ENCODE data around the gene FBL. TPM values are rescaled to one million over a fixed set of nuclear protein-coding genes. Genes with fewer than 3 reads are reported as not detected.

FBL gene
- total and polyA plus RNA-seq, 10 of the 15 experiments (the other 5 are each of a cell fraction or from before 2014, with no cell fraction given): 156 to 1,083 (median 478) TPM

DNA sequence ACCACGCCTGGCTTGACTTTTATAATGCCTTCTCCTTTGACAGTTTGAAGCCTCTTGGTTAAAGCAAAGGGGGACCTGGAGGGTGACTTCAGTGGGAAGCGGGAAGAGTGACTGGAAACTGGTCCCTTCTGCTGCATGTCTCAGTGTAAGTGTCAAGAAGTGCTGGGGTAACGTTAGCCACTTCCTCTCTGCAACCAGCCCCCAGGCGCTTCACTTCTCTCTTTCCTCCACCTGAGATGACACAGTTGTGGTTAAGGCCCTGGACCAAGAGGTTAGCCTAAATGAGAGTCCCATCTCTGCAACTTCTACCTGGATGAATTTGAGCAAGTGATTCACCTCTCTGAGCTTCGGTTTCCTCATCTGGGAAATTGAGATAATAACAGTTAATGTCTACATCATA is 51.2 kb downstream of the FBL start:
- Histone ChIP-seq H2AFZ (ENCODE audit: control insufficient read depth, low read depth, low read length) (peak overlapping the region; percentile 53; the same call in 1 of the 2 replicates), H3K36me3 (ENCODE audit: control insufficient read depth in 2 of 2, insufficient read depth in 2 of 2, low read length in 1 of 2) (no peaks in the 10 kb centered on the region), H3K27me3 (replicated peaks in 1 of 2; ENCODE audit: control insufficient read depth in 2 of 2, insufficient read depth in 2 of 2, low read length in 1 of 2) (no peaks in the 10 kb centered on the region), H3K9me3 (replicated peaks; ENCODE audit: control insufficient read depth, insufficient read depth, low read length) (no peaks in the 10 kb centered on the region), H4K20me1 (ENCODE audit: control insufficient read depth, insufficient read depth) (no peaks in the 10 kb centered on the region), H3K4me3 (no peak overlapping the region), H3K4me1 (ENCODE audit: control insufficient read depth, insufficient read depth, low read length) (peaks cover 16% of the 10 kb centered on the region), H3K27ac (ENCODE audit: control insufficient read depth, insufficient read depth) (no peak overlapping the region), H3K9ac (ENCODE audit: control insufficient read depth, insufficient read depth, low read length) (no peak overlapping the region), H3K79me2 (ENCODE audit: control insufficient read depth, insufficient read depth, low read length) (no peaks in the 10 kb centered on the region), H3K4me2 (ENCODE audit: control insufficient read depth, insufficient read depth) (peak overlapping the region; percentile 62; the same call in 1 of the 2 replicates)
- POLR2A ChIA-PET: interaction anchor here (0.7 to 2.8 kb wide), 5 partner anchors 12 to 119 kb away, joined by 3 to 14 read pairs (median 8); partner anchors contain the start of gene FBL
- no TSS peak for BruUV-seq (replicated peaks)
- WGBS (ENCODE audit: insufficient coverage, insufficient replicate concordance, low lambda C conversion rate, missing lambda C conversion rate): 0% methylated on average over 5 of the region's 5 CpGs
- DNase-seq (ENCODE audit: low read depth, low spot score): peak; percentile 45
- intact Hi-C loops (cut with micrococcal nuclease; ENCODE audit: unreplicated experiment) (no loop called here), in situ Hi-C loops (cut with MboI) (no loop called here)
- CTCF ChIA-PET: interaction anchor here (0.6 to 9.2 kb wide), 8 partner anchors 8 to 121 kb away, joined by 3 to 466 read pairs (median 6); partner anchors contain the start of genes DYRK1B and FBL
- SMC1A ChIA-PET (ENCODE audit: uncharacterized antibody, unreplicated experiment): interaction anchor here (1.1 to 12.2 kb wide), 8 partner anchors 20 to 176 kb away, joined by 3 to 309 read pairs (median 8); partner anchors contain the start of genes DYRK1B, FBL and PSMC4
- peak; percentile 86 for FAIRE-seq
- ATAC-seq: peak; percentile 81
- RAD21 ChIA-PET (ENCODE audit: unreplicated experiment): interaction anchor here (0.7 to 7.6 kb wide), 5 partner anchors 24 to 1506 kb away, joined by 3 to 271 read pairs (median 11); partner anchors contain the start of genes DYRK1B, FBL and PSMC4
- peak in 1 of 2 experiments; percentile 31; a peak in 1 of 3 replicates for TF ChIP-seq EGR1 (IDR thresholded peaks at IDR 0.05; ENCODE audit: borderline replicate concordance in 1 of 2, low read depth in 2 of 2, low read length in 2 of 2)
- 0 out of 2 replicates have a peak, but pooled peaks have one; percentile 50 for TF ChIP-seq NBN (IDR thresholded peaks at IDR 0.05)
- TF ChIP-seq, protein P1, sequence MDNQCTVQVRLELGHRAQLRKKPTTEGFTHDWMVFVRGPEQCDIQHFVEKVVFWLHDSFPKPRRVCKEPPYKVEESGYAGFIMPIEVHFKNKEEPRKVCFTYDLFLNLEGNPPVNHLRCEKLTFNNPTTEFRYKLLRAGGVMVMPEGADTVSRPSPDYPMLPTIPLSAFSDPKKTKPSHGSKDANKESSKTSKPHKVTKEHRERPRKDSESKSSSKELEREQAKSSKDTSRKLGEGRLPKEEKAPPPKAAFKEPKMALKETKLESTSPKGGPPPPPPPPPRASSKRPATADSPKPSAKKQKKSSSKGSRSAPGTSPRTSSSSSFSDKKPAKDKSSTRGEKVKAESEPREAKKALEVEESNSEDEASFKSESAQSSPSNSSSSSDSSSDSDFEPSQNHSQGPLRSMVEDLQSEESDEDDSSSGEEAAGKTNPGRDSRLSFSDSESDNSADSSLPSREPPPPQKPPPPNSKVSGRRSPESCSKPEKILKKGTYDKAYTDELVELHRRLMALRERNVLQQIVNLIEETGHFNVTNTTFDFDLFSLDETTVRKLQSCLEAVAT (IDR thresholded peaks at IDR 0.05): peak; percentile 35; the same call in 1 of the 2 replicates
- peak; percentile 56 for TF ChIP-seq MTA2 (IDR thresholded peaks at IDR 0.05; ENCODE audit: low read depth)
- TF ChIP-seq TCF3 (IDR thresholded peaks at IDR 0.05; ENCODE audit: borderline replicate concordance, insufficient read depth, low read depth, low read length): no peak
- TF ChIP-seq, protein P2, sequence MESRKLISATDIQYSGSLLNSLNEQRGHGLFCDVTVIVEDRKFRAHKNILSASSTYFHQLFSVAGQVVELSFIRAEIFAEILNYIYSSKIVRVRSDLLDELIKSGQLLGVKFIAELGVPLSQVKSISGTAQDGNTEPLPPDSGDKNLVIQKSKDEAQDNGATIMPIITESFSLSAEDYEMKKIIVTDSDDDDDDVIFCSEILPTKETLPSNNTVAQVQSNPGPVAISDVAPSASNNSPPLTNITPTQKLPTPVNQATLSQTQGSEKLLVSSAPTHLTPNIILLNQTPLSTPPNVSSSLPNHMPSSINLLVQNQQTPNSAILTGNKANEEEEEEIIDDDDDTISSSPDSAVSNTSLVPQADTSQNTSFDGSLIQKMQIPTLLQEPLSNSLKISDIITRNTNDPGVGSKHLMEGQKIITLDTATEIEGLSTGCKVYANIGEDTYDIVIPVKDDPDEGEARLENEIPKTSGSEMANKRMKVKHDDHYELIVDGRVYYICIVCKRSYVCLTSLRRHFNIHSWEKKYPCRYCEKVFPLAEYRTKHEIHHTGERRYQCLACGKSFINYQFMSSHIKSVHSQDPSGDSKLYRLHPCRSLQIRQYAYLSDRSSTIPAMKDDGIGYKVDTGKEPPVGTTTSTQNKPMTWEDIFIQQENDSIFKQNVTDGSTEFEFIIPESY (IDR thresholded peaks at IDR 0.05): no peak
- TF ChIP-seq ATF7 (IDR thresholded peaks at IDR 0.05; ENCODE audit: low read depth): peak; percentile 49; the same call in 1 of the 2 replicates
- TF ChIP-seq, protein P3, sequence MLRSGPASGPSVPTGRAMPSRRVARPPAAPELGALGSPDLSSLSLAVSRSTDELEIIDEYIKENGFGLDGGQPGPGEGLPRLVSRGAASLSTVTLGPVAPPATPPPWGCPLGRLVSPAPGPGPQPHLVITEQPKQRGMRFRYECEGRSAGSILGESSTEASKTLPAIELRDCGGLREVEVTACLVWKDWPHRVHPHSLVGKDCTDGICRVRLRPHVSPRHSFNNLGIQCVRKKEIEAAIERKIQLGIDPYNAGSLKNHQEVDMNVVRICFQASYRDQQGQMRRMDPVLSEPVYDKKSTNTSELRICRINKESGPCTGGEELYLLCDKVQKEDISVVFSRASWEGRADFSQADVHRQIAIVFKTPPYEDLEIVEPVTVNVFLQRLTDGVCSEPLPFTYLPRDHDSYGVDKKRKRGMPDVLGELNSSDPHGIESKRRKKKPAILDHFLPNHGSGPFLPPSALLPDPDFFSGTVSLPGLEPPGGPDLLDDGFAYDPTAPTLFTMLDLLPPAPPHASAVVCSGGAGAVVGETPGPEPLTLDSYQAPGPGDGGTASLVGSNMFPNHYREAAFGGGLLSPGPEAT (IDR thresholded peaks at IDR 0.05; ENCODE audit: low read depth): peak; percentile 63
- TF ChIP-seq ETV6 (conservative IDR thresholded peaks at IDR 0.05 in 1 of 2, IDR thresholded peaks at IDR 0.05 in 1 of 2; ENCODE audit: borderline replicate concordance in 1 of 2, low read depth in 1 of 2): peak in 1 of 2 experiments; percentile 68; a peak in 1 of 4 replicates
- 0 out of 2 replicates have a peak, but pooled peaks have one; percentile 36 for TF ChIP-seq CBFB (IDR thresholded peaks at IDR 0.05; ENCODE audit: low read depth)
- no peak for TF ChIP-seq POLR2AphosphoS5 (IDR thresholded peaks at IDR 0.05; ENCODE audit: low read length)
- TF ChIP-seq RUNX3 (IDR thresholded peaks at IDR 0.05; ENCODE audit: low read length): peak; percentile 94
- TF ChIP-seq ZBED1 (IDR thresholded peaks at IDR 0.05; ENCODE audit: borderline replicate concordance): no peak
- peak; percentile 74 to 76; a peak in 2 of 4 replicates for TF ChIP-seq IKZF2 (IDR thresholded peaks at IDR 0.05)
- TF ChIP-seq NR2F1 (conservative IDR thresholded peaks at IDR 0.05): no peak
- TF ChIP-seq EP300 (IDR thresholded peaks at IDR 0.05; ENCODE audit: borderline replicate concordance in 1 of 2, control insufficient read depth in 1 of 2, low read depth in 2 of 2, low read length in 2 of 2): peak in 1 of 2 experiments; percentile 47; a peak in 2 of 4 replicates
- TF ChIP-seq EED (IDR thresholded peaks at IDR 0.05; ENCODE audit: low read depth): peak; percentile 52
- TF ChIP-seq ASH2L (IDR thresholded peaks at IDR 0.05; ENCODE audit: borderline replicate concordance, low read depth): no peak
- TF ChIP-seq RBBP5 (conservative IDR thresholded peaks at IDR 0.05): no peak
- peak; percentile 85 for TF ChIP-seq IKZF1 (conservative IDR thresholded peaks at IDR 0.05)

All from GM12878 (cell line).